Upper lobe of left lung (tissue), 6 donors: ENCODE data around the gene SIK3. TPM values are rescaled to one million over a fixed set of nuclear protein-coding genes. Genes with fewer than 3 reads are reported as not detected.

Experiments used
- ATAC-seq, 2 donors: fragments of 200-7000 bp; cut with Tn5 transposase; one replicate each; pipeline ENCODE4 v1.9.1; 2022; ENCODE audit warnings: mild to moderate bottlenecking in 2 of 2, moderate library complexity in 2 of 2; ENCODE audit not compliant: low FRiP score in 2 of 2
- DNase-seq, 2 donors: peaks; one replicate each; pipeline ENCODE4 v3.0.0-alpha.2; 2019 to 2020
- H3K27ac ChIP-seq, 4 donors: fragments of 200-600 bp; sonication (generic); one replicate each; pipeline ENCODE4 v1.5.1; 2016 to 2019
- H3K27me3 ChIP-seq, 4 donors: fragments of 200-600 bp; sonication (generic); one replicate each; pipeline ENCODE4 v1.5.1; 2017 to 2019
- H3K36me3 ChIP-seq, 4 donors: fragments of 200-600 bp; sonication (generic); one replicate each; pipeline ENCODE4 v1.5.1; 2016 to 2019
- H3K4me1 ChIP-seq, 4 donors: fragments of 200-600 bp; sonication (generic); one replicate each; pipeline ENCODE4 v1.5.1; 2018 to 2019
- H3K4me3 ChIP-seq, 4 donors: fragments of 200-600 bp; sonication (generic); one replicate each; pipeline ENCODE4 v1.5.1; 2017 to 2019; ENCODE audit warnings: mild to moderate bottlenecking in 2 of 4, moderate library complexity in 1 of 4
- H3K9me3 ChIP-seq, 4 donors: fragments of 200-600 bp; sonication (generic); one replicate each; pipeline ENCODE4 v1.5.1; 2018 to 2019
- CTCF ChIP-seq, 6 experiments: fragments of 450-650 bp in 4 of 6; fragments of 200-600 bp in 2 of 6; sonication (generic) in 2 of 6; IDR thresholded peaks; one replicate each; pipeline ENCODE4 v1.5.1; 2016 to 2019; ENCODE audit warnings: antibody characterized with exemption in 6 of 6
- EP300 ChIP-seq, 4 donors: sonication (generic); formaldehyde crosslinking; IDR thresholded peaks; one replicate each; pipeline ENCODE4 v1.5.1; 2017; ENCODE audit warnings: antibody characterized with exemption in 4 of 4, control low read depth in 2 of 4
- POLR2A ChIP-seq, 4 donors: fragments of 450-650 bp; IDR thresholded peaks; one replicate each; pipeline ENCODE4 v1.5.1; 2016 to 2017; ENCODE audit warnings: antibody characterized with exemption in 4 of 4, mild to moderate bottlenecking in 2 of 4
- POLR2AphosphoS5 ChIP-seq, 2 donors: sonication (generic); formaldehyde crosslinking; IDR thresholded peaks; one replicate each; pipeline ENCODE4 v1.5.1; 2017; ENCODE audit warnings: antibody characterized with exemption in 2 of 2
- WGBS, 2 donors: methylation state at CpG; one replicate each; pipeline ENCODE4 v1.1.5; 2017 to 2018; 5-methylcytosine and 5-hydroxymethylcytosine counted together
- total RNA-seq, 6 donors: library from RNA; depleted of rRNA in 4 of 6; stranded (reverse); fragments of >200 nt in 4 of 6; gene quantifications; one replicate each; pipeline versions ENCODE4 v1.1.0 to v1.2.1, GENCODE V29; 2016 to 2021
- donor health status: DM: no; HTN: no; CAD: no; lungs with moderate emphysema.
- donor health status: DM: no; HTN: yes; CAD: no; lungs with severe emphysema.

Gene SIK3
- total RNA-seq, 6 donors from 2014 or later: 26.9 to 115 (median 43.7) TPM

GRCh38 chr11:116958246-116958645, 140.0 kb downstream of the SIK3 start:
- ATAC-seq: peak in 1 of 2 donors; percentile 60
- no peaks in the 10 kb centered on the region for H3K27me3 ChIP-seq
- peaks cover 0 to 14% (median 9%) of the 10 kb centered on the region in 4 donors for H3K4me1 ChIP-seq
- WGBS, 2 donors: 66% methylated on average over 3 of the region's 3 CpGs
- H3K9me3 ChIP-seq: no peaks in the 10 kb centered on the region
- no peak for DNase-seq
- no peak overlapping the region for H3K4me3 ChIP-seq
- peaks cover 0 to 18% (median 2%) of the 10 kb centered on the region in 4 donors for H3K36me3 ChIP-seq
- H3K27ac ChIP-seq: no peak overlapping the region
- TF ChIP-seq CTCF (IDR thresholded peaks at IDR 0.05): no peak
- TF ChIP-seq POLR2A (IDR thresholded peaks at IDR 0.05): no peak
- no peak for TF ChIP-seq POLR2AphosphoS5 (IDR thresholded peaks at IDR 0.05)
- no peak for TF ChIP-seq EP300 (IDR thresholded peaks at IDR 0.05)

GRCh38 chr11:116955949-116956348, 142.3 kb downstream of the SIK3 start:
- Histone ChIP-seq H3K36me3 (peaks cover 0 to 18% (median 2%) of the 10 kb centered on the region in 4 donors), H3K27ac (no peak overlapping the region), H3K9me3 (no peaks in the 10 kb centered on the region), H3K4me3 (no peak overlapping the region), H3K4me1 (peaks cover 0 to 11% (median 3%) of the 10 kb centered on the region in 4 donors), H3K27me3 (no peaks in the 10 kb centered on the region)
- ATAC-seq (no peak), DNase-seq (no peak)
- TF ChIP-seq CTCF (IDR thresholded peaks at IDR 0.05): no peak
- TF ChIP-seq POLR2AphosphoS5 (IDR thresholded peaks at IDR 0.05): no peak
- TF ChIP-seq EP300 (IDR thresholded peaks at IDR 0.05): no peak
- no peak for TF ChIP-seq POLR2A (IDR thresholded peaks at IDR 0.05)
- WGBS, 2 donors: 83 to 95% methylated on average over 4 of the region's 4 CpGs

GRCh38 chr11:116955548-116955947, 142.7 kb downstream of the SIK3 start:
- TF ChIP-seq CTCF (IDR thresholded peaks at IDR 0.05): no peak
- TF ChIP-seq POLR2AphosphoS5 (IDR thresholded peaks at IDR 0.05): no peak
- no peak for TF ChIP-seq POLR2A (IDR thresholded peaks at IDR 0.05)
- TF ChIP-seq EP300 (IDR thresholded peaks at IDR 0.05): no peak
- Histone ChIP-seq H3K4me3 (no peak overlapping the region), H3K36me3 (peaks cover 0 to 22% (median 2%) of the 10 kb centered on the region in 4 donors), H3K27ac (no peak overlapping the region), H3K4me1 (peaks cover 0 to 7% (median 0%) of the 10 kb centered on the region in 4 donors), H3K9me3 (no peaks in the 10 kb centered on the region), H3K27me3 (no peaks in the 10 kb centered on the region)
- DNase-seq: no peak
- 81 to 91% methylated on average over 3 of the region's 3 CpGs for WGBS, 2 donors
- no peak for ATAC-seq

- H3K27me3 ChIP-seq: no peaks in the 10 kb centered on the region
- no peaks in the 10 kb centered on the region for H3K9me3 ChIP-seq
- no peak for DNase-seq
- no peak overlapping the region for H3K27ac ChIP-seq
- H3K36me3 ChIP-seq: peaks cover 0 to 35% (median 2%) of the 10 kb centered on the region in 4 donors
- 73 to 79% methylated on average over 6 of the region's 6 CpGs for WGBS, 2 donors
- TF ChIP-seq EP300 (IDR thresholded peaks at IDR 0.05) (no peak), CTCF (IDR thresholded peaks at IDR 0.05) (no peak)
- no peak for ATAC-seq
- H3K4me3 ChIP-seq: no peak overlapping the region
- H3K4me1 ChIP-seq: peaks cover 0 to 5% (median 0%) of the 10 kb centered on the region in 4 donors
Observed at GRCh38 chr11:116953530-116954285, 144.5 kb downstream of the SIK3 start.

- Histone ChIP-seq H3K27ac (no peak overlapping the region), H3K27me3 (no peaks in the 10 kb centered on the region), H3K9me3 (no peaks in the 10 kb centered on the region), H3K4me3 (no peak overlapping the region), H3K4me1 (peaks cover 0 to under 1% (median under 1%) of the 10 kb centered on the region in 4 donors), H3K36me3 (peaks cover 0 to 35% (median 2%) of the 10 kb centered on the region in 4 donors)
- WGBS, 2 donors: 93 to 94% methylated on average over 3 of the region's 3 CpGs
- DNase-seq (no peak), ATAC-seq (no peak)
- TF ChIP-seq CTCF (IDR thresholded peaks at IDR 0.05): no peak
- no peak for TF ChIP-seq POLR2AphosphoS5 (IDR thresholded peaks at IDR 0.05)
- TF ChIP-seq POLR2A (IDR thresholded peaks at IDR 0.05): no peak
Observed at GRCh38 chr11:116951762-116952161, 146.5 kb downstream of the SIK3 start.
